ENCODE data around the gene TCF20.

TCF20 gene

DNA sequence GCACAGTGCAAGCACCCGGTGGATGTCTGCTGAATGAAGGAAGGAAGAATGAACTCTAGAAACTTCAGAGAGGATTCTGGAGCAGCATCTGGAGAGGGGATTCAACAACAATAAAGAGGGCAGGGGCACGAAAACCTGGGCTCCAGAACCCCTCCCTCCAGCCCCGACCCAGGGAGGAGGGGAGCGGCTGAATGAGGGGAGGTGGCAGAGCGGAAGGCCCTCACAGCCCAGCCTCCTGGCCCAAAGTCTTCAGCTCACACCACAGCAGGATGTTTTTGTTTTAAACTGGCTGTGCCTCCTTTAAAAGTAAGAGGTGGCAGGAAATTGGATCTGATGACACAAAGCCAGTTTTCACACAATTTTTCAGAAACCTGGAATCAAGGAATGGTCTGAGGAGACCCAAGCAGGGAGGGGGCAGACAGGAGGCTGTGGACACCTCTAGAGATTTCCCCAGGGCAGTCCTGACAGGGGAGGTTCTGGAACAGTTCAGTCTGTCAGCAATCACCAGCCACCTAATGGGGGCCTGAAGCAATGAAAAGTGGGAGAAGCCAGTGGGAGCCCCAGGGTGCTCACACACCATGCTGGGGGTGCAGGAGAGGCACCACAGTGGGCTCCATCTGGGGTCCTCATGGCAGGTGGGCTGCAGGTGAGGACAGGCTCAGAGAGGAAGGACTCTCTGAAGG, 44.4 kb upstream of the TCF20 start:
- TF ChIP-seq, protein P1, sequence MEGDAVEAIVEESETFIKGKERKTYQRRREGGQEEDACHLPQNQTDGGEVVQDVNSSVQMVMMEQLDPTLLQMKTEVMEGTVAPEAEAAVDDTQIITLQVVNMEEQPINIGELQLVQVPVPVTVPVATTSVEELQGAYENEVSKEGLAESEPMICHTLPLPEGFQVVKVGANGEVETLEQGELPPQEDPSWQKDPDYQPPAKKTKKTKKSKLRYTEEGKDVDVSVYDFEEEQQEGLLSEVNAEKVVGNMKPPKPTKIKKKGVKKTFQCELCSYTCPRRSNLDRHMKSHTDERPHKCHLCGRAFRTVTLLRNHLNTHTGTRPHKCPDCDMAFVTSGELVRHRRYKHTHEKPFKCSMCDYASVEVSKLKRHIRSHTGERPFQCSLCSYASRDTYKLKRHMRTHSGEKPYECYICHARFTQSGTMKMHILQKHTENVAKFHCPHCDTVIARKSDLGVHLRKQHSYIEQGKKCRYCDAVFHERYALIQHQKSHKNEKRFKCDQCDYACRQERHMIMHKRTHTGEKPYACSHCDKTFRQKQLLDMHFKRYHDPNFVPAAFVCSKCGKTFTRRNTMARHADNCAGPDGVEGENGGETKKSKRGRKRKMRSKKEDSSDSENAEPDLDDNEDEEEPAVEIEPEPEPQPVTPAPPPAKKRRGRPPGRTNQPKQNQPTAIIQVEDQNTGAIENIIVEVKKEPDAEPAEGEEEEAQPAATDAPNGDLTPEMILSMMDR (IDR thresholded peaks at IDR 0.05; ENCODE audit: control insufficient read depth, extremely low read depth, insufficient read depth), result no peak
- no peak for DNase-seq (ENCODE audit: low read depth)
- H3K4me3 ChIP-seq (ENCODE audit: low read depth, low read length), result no peak overlapping the region

GRCh38 chr22:42313804-42314581, 43.5 kb upstream of the TCF20 start:
- TF ChIP-seq, protein P1 (IDR thresholded peaks at IDR 0.05; ENCODE audit: control insufficient read depth, extremely low read depth, insufficient read depth), result peak; percentile 22; the same call in 1 of the 2 replicates
- no peak for DNase-seq (ENCODE audit: low read depth)
- no peak overlapping the region for H3K4me3 ChIP-seq (ENCODE audit: low read depth, low read length)

DNA sequence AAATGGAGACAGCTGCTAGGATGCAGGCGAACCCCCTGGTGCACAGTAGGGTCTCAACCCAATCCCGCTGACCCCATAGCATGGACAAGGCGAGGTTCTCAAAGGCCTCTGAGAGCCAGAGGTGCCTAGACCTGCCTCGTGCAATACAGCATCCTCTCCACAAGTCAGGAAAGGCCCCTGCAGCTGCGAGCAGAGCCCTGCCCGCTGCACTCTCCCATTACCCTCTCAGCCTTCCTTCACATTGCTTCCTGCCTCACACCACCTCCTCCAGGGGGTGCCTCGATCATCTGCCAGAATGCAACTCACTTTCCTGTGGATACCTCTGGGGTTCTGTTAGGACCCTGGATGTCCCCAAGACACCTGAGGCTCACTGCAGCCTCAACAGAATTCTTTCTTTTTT, 42.8 kb upstream of the TCF20 start:
- DNase-seq (ENCODE audit: low read depth), result no peak
- TF ChIP-seq, protein P1 (IDR thresholded peaks at IDR 0.05; ENCODE audit: control insufficient read depth, extremely low read depth, insufficient read depth), result no peak
- H3K4me3 ChIP-seq (ENCODE audit: low read depth, low read length), result no peak overlapping the region

DNA sequence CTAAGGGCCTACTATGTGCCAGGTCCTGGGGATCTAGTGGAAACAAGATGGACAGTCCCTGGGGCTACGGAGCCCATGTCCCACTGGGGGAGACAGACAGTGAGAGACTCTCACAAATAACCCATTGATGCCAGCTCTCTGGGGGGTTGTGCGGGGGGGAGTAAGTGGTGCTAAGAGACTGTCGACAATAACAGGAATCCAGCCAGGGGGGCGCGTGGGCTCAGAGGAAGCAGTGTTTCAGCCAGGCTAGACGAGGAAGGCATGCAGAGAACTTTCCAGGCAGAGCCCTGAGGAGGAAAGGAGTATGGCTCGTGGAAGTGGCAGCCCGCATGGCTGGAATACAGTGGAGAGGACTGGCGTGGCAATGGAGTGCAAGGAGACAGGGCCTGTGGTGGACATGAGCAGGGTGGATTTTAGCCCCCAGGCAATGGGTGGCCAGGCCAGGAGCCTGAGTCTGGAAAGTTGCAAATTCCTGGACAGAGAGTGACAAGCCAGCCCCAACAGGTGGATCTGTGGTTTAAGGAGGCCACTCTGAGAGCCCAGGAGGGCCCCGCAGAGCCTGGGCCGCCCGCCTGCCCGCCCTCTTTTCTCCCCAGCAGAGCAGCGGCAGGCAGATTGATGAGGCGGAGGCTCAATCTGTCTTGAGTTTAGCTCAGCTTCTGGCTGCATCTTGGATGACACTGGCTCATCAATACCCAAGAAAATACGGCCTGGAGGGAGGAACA, 40.0 kb upstream of the TCF20 start:
- DNase-seq (ENCODE audit: low read depth), result no peak
- TF ChIP-seq, protein P1 (IDR thresholded peaks at IDR 0.05; ENCODE audit: control insufficient read depth, extremely low read depth, insufficient read depth), result no peak
- H3K4me3 ChIP-seq (ENCODE audit: low read depth, low read length), result no peak overlapping the region

GRCh38 chr22:42309865-42310264, 39.4 kb upstream of the TCF20 start:
- no peak overlapping the region for H3K4me3 ChIP-seq (ENCODE audit: low read depth, low read length)
- no peak for DNase-seq (ENCODE audit: low read depth)
- TF ChIP-seq, protein P1 (IDR thresholded peaks at IDR 0.05; ENCODE audit: control insufficient read depth, extremely low read depth, insufficient read depth), result no peak

DNA sequence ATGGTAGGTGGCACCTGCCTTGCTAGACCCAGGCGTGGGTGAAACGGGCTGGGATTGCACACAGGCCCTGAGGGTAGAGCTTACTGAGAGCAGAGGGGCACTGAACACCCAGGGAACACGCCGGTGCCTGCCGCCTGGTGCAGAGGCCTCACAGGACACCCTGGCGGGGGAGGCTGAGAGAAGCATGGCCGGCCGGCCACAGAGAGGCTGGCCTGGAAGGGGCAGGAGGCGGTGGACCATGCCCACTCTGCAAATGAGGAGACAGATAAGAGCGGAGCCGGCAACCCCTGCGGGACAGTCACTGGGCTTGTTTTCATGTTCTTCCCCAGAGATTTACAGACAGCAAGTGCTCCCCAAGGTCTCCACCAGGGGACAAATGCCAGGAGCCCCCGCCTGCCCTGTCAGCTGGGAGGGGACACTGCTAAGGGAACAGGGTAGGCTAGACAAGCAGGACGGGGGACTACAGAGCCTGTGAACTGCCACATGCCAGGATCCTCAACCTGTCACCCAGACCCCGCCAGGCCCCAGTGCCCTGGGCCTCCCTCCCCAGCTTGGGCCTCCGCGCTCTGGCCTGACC, 38.5 kb upstream of the TCF20 start:
- H3K4me3 ChIP-seq (ENCODE audit: low read depth, low read length), result no peak overlapping the region
- TF ChIP-seq, protein P1 (IDR thresholded peaks at IDR 0.05; ENCODE audit: control insufficient read depth, extremely low read depth, insufficient read depth), result no peak

More for the DNA sequence above, 38.5 kb upstream of the TCF20 start:
- DNase-seq (ENCODE audit: low read depth), result no peak

Data from LNCaP clone FGC (cell line).